WTC11 (cell line): Measurements from ENCODE around the gene CEP295NL. TPM values are rescaled to one million over a fixed set of nuclear protein-coding genes. Genes with fewer than 3 reads are reported as not detected.

ENCODE experiments used
- ATAC-seq: fragments of 200-7000 bp; cut with Tn5 transposase; 2 replicates; pipeline ENCODE4 v1.10.0; 2021; ENCODE audit warnings: mild to moderate bottlenecking, moderate library complexity
- CTCF ChIA-PET: fragments of 300-600 bp; sonication (Branson Sonifier 250); formaldehyde crosslinking; loops from one replicate; lab custom pipeline; 2021; ENCODE audit warnings: antibody characterized with exemption; lab: Charles Lee
- POLR2A ChIA-PET: fragments of 350-600 bp; sonication (Branson Sonifier 250); formaldehyde crosslinking; loops from one replicate; lab custom pipeline; 2021; ENCODE audit warnings: antibody characterized with exemption; lab: Charles Lee
- DNase-seq: peaks from one replicate; pipeline ENCODE4 v3.0.0; 2021; ENCODE audit warnings: low spot score
- H3K27ac Mint-ChIP-seq: 2 replicates; pipeline ENCODE4 v1.8.0; 2021; ENCODE audit warnings: mixed read lengths
- H3K27me3 Mint-ChIP-seq: 2 replicates; pipeline ENCODE4 v1.8.0; 2021; ENCODE audit warnings: low read depth, mild to moderate bottlenecking, moderate library complexity, mixed read lengths
- H3K36me3 Mint-ChIP-seq: 2 replicates; pipeline ENCODE4 v1.8.0; 2021; ENCODE audit warnings: mixed read lengths
- H3K4me1 Mint-ChIP-seq: 2 replicates; pipeline ENCODE4 v1.8.0; 2022; ENCODE audit warnings: mixed read lengths
- H3K4me3 Mint-ChIP-seq: 2 replicates; pipeline ENCODE4 v1.8.0; 2021; ENCODE audit warnings: mild to moderate bottlenecking, moderate library complexity, mixed read lengths
- H3K9me3 Mint-ChIP-seq: 2 replicates; pipeline ENCODE4 v1.8.0; 2021; ENCODE audit warnings: mixed read lengths
- ELF4 ChIP-seq: sonication (generic); formaldehyde crosslinking; IDR thresholded peaks from 2 replicates; pipeline ENCODE4 v1.8.1; 2022; ENCODE audit warnings: low read depth, mild to moderate bottlenecking, moderate library complexity, missing genetic modification reagents
- FOXP1 ChIP-seq: sonication (generic); formaldehyde crosslinking; IDR thresholded peaks from 2 replicates; pipeline ENCODE4 v1.8.0; 2022; ENCODE audit warnings: missing genetic modification reagents, mild to moderate bottlenecking, moderate library complexity, borderline replicate concordance
- JUN ChIP-seq: sonication (generic); formaldehyde crosslinking; IDR thresholded peaks from 2 replicates; pipeline ENCODE4 v1.8.0; 2023; ENCODE audit warnings: mild to moderate bottlenecking, missing genetic modification reagents
- TP53 ChIP-seq: sonication (generic); formaldehyde crosslinking; IDR thresholded peaks from 2 replicates; pipeline ENCODE4 v1.8.1; 2023; ENCODE audit warnings: mild to moderate bottlenecking, missing genetic modification reagents
- total RNA-seq: library from RNA; stranded (reverse); gene quantifications from 3 replicates; pipeline ENCODE4 v1.2.3, GENCODE V29; 2021
- TF ChIP-seq, protein P1 (sequence below): sonication (generic); formaldehyde crosslinking; IDR thresholded peaks from 2 replicates; pipeline ENCODE4 v1.8.1; 2023; ENCODE audit warnings: mild to moderate bottlenecking, missing genetic modification reagents, moderate library complexity
- TF ChIP-seq, protein P2 (sequence below): sonication (generic); formaldehyde crosslinking; conservative IDR thresholded peaks from 2 replicates; pipeline ENCODE4 v1.8.1; 2022; ENCODE audit warnings: mild to moderate bottlenecking, missing genetic modification reagents
- TF ChIP-seq, protein P3 (sequence below): sonication (generic); formaldehyde crosslinking; IDR thresholded peaks from 2 replicates; pipeline ENCODE4 v1.8.0; 2022; ENCODE audit warnings: mild to moderate bottlenecking, missing genetic modification reagents
- TF ChIP-seq, protein P4 (sequence below): sonication (generic); formaldehyde crosslinking; IDR thresholded peaks from 2 replicates; pipeline ENCODE4 v1.8.1; 2022; ENCODE audit warnings: mild to moderate bottlenecking, moderate library complexity, missing genetic modification reagents
- TF ChIP-seq, protein P5 (sequence below): sonication (generic); formaldehyde crosslinking; IDR thresholded peaks from 2 replicates; pipeline ENCODE4 v1.8.0; 2022; ENCODE audit warnings: mild to moderate bottlenecking, missing genetic modification reagents
- TF ChIP-seq, protein P6 (sequence below): sonication (generic); formaldehyde crosslinking; IDR thresholded peaks from 2 replicates; pipeline ENCODE4 v1.8.0; 2022; ENCODE audit warnings: missing genetic modification reagents
- TF ChIP-seq, protein P7 (sequence below): sonication (generic); formaldehyde crosslinking; IDR thresholded peaks from 2 replicates; pipeline ENCODE4 v1.8.0; 2023; ENCODE audit warnings: mild to moderate bottlenecking, missing genetic modification reagents
- TF ChIP-seq, protein P8 (sequence below): fragments of 250-450 bp; sonication (Bioruptor Pico); conservative IDR thresholded peaks from 2 replicates; pipeline ENCODE4 v1.9.0; 2021; ENCODE audit warnings: mild to moderate bottlenecking
- TF ChIP-seq, protein P9 (sequence below): fragments of 250-450 bp; sonication (Bioruptor Pico); IDR thresholded peaks from 2 replicates; pipeline ENCODE4 v2.1.2; 2022; ENCODE audit warnings: mild to moderate bottlenecking, moderate library complexity

The CEP295NL gene
- total RNA-seq, 1 experiment from 2014 or later, result 0.61 TPM

DNA sequence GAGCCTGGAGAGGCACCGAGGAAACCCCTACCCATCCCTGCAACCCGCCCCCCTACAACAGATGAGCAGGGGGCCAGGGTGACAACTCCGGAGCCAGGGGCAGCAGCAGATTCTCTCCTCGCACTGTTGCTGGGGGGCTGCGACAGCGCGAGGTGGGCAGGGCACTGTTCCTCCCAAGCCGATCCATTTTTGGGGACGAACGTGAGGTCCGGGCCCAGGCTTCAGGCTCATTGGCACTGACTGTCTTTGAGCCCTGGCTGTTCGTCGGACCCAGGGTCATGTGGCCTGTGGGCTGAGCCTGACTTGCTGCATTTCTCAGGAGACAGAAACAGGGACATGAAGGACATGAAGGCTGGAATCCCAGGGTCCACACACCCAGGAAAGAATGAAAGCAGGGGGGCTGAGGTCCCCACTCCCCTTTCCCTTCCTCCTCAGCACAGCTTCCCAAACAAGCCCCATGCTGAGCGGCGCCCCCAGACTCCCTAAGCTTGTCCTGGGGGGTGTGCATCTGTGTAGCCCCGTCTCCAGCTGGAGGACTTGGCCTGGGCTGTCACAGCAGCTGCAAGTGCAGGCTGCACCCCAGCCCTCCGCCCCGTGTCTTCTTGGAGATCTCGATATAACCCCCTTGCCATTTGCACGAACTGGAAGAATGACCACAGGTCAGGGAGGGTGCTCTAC, 18.7 kb downstream of the CEP295NL start:
- TF ChIP-seq, protein P1, sequence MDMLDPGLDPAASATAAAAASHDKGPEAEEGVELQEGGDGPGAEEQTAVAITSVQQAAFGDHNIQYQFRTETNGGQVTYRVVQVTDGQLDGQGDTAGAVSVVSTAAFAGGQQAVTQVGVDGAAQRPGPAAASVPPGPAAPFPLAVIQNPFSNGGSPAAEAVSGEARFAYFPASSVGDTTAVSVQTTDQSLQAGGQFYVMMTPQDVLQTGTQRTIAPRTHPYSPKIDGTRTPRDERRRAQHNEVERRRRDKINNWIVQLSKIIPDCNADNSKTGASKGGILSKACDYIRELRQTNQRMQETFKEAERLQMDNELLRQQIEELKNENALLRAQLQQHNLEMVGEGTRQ, result peak; percentile 51; the same call in 1 of the 2 replicates
- TF ChIP-seq, protein P2, sequence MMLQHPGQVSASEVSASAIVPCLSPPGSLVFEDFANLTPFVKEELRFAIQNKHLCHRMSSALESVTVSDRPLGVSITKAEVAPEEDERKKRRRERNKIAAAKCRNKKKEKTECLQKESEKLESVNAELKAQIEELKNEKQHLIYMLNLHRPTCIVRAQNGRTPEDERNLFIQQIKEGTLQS, result no peak
- TF ChIP-seq, protein P3, sequence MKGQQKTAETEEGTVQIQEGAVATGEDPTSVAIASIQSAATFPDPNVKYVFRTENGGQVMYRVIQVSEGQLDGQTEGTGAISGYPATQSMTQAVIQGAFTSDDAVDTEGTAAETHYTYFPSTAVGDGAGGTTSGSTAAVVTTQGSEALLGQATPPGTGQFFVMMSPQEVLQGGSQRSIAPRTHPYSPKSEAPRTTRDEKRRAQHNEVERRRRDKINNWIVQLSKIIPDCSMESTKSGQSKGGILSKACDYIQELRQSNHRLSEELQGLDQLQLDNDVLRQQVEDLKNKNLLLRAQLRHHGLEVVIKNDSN (CRISPR knock-in tag), result peak; percentile 58; the same call in 1 of the 2 replicates
- TF ChIP-seq, all 79 proteins: peak for 2
- Mint-ChIP-seq H3K4me3 (no peak overlapping the region), H3K27ac (peak overlapping the region; percentile 41; the same call in 1 of the 2 replicates), H3K36me3 (no peaks in the 10 kb centered on the region), H3K9me3 (no peaks in the 10 kb centered on the region), H3K27me3 (no peaks in the 10 kb centered on the region), H3K4me1 (peaks cover 27% of the 10 kb centered on the region)
- CTCF ChIA-PET, result interaction anchor here (0.6 to 1.7 kb wide), 5 partner anchors 14 to 87 kb away, joined by 3 to 20 read pairs (median 4); no protein-coding TSS in a partner anchor
- no peak for DNase-seq
- peak; percentile 25 for ATAC-seq
- POLR2A ChIA-PET, result no interaction called here

DNA sequence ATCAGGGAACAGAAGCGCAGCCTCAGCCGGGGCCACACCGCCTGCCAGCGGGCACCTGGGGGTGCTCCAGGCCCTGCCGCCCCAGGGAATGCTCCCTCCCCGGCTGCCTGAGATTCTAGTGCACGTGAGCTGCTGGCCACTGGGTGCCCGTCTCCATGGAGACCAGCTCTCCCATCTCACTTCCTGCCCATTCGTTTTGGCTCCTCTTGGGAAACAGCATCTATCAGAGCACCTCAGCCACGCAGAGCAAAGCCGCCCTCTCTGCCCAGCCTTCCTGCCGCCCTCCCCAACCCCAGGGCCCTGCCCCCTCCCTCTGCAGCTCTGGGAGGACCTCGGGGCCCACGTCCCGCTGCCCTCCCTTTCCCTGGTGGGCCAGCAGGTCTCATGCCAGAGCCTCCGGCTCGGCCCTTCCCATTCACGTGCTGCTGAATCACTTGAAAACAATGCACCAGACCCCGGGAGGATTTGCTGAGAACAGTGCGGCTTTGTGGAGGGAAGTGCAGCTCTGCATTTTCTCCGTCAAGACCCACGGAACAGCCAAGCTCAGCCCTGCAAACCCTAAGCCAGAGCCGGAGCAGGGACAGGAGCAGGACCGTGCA, 19.4 kb downstream of the CEP295NL start:
- no peaks in the 10 kb centered on the region for H3K27me3 Mint-ChIP-seq
- H3K4me3 Mint-ChIP-seq, result peak overlapping the region; percentile 31; the same call in 1 of the 2 replicates
- H3K4me1 Mint-ChIP-seq, result peaks cover 33% of the 10 kb centered on the region
- H3K36me3 Mint-ChIP-seq, result no peaks in the 10 kb centered on the region
- no peak for TF ChIP-seq TP53 (CRISPR knock-in tag)
- TF ChIP-seq, protein P4, sequence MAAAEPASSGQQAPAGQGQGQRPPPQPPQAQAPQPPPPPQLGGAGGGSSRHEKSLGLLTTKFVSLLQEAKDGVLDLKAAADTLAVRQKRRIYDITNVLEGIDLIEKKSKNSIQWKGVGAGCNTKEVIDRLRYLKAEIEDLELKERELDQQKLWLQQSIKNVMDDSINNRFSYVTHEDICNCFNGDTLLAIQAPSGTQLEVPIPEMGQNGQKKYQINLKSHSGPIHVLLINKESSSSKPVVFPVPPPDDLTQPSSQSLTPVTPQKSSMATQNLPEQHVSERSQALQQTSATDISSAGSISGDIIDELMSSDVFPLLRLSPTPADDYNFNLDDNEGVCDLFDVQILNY (CRISPR knock-in tag), result no peak
- TF ChIP-seq FOXP1, result 0 out of 2 replicates have a peak, but pooled peaks have one; percentile 26
- TF ChIP-seq, protein P5, sequence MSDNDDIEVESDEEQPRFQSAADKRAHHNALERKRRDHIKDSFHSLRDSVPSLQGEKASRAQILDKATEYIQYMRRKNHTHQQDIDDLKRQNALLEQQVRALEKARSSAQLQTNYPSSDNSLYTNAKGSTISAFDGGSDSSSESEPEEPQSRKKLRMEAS, result 0 out of 2 replicates have a peak, but pooled peaks have one; percentile 29
- TF ChIP-seq, protein P6, sequence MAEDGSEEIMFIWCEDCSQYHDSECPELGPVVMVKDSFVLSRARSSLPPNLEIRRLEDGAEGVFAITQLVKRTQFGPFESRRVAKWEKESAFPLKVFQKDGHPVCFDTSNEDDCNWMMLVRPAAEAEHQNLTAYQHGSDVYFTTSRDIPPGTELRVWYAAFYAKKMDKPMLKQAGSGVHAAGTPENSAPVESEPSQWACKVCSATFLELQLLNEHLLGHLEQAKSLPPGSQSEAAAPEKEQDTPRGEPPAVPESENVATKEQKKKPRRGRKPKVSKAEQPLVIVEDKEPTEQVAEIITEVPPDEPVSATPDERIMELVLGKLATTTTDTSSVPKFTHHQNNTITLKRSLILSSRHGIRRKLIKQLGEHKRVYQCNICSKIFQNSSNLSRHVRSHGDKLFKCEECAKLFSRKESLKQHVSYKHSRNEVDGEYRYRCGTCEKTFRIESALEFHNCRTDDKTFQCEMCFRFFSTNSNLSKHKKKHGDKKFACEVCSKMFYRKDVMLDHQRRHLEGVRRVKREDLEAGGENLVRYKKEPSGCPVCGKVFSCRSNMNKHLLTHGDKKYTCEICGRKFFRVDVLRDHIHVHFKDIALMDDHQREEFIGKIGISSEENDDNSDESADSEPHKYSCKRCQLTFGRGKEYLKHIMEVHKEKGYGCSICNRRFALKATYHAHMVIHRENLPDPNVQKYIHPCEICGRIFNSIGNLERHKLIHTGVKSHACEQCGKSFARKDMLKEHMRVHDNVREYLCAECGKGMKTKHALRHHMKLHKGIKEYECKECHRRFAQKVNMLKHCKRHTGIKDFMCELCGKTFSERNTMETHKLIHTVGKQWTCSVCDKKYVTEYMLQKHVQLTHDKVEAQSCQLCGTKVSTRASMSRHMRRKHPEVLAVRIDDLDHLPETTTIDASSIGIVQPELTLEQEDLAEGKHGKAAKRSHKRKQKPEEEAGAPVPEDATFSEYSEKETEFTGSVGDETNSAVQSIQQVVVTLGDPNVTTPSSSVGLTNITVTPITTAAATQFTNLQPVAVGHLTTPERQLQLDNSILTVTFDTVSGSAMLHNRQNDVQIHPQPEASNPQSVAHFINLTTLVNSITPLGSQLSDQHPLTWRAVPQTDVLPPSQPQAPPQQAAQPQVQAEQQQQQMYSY (CRISPR knock-in tag), result peak; percentile 41; the same call in 1 of the 2 replicates
- TF ChIP-seq, protein P1, result 0 out of 2 replicates have a peak, but pooled peaks have one; percentile 15
- TF ChIP-seq, all 79 proteins: peak for 4
- Mint-ChIP-seq H3K27ac (no peak overlapping the region), H3K9me3 (no peaks in the 10 kb centered on the region)
- POLR2A ChIA-PET, result no interaction called here
- peak; percentile 64 for ATAC-seq
- DNase-seq, result no peak
- CTCF ChIA-PET, result interaction anchor here (0.6 to 1.7 kb wide), 7 partner anchors 15 to 162 kb away, joined by 3 to 20 read pairs (median 3); no protein-coding TSS in a partner anchor

DNA sequence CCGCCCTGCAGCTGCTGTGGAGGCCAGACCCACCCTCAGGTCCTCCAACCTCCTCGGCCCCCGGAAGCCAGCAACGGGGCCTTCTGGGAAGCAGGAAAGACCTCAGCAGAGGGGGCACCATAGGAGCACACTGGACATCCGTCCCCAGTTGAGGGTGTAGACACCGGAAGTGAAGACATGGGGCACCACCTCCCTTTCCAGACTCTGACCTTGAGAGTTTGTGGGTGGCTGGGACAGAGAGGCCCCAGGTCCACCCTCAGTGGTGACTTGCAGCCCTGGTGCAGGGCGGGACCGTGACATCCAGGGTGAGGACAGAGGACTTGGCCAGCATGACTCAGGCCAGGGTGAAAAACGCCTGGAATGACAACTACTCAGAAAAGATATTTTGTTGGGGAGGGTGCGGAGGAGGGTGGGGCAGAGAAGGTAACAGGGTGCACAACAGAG, 19.9 kb downstream of the CEP295NL start:
- ChIA-PET POLR2A (no interaction called here), CTCF (interaction anchor here (0.9 to 1.7 kb wide), 6 partner anchors 16 to 163 kb away, joined by 3 to 20 read pairs (median 4); no protein-coding TSS in a partner anchor)
- no peak overlapping the region for H3K4me3 Mint-ChIP-seq
- peak overlapping the region; percentile 88 for H3K27ac Mint-ChIP-seq
- no peaks in the 10 kb centered on the region for H3K36me3 Mint-ChIP-seq
- ATAC-seq, result no peak
- DNase-seq, result no peak
- H3K9me3 Mint-ChIP-seq, result no peaks in the 10 kb centered on the region
- H3K4me1 Mint-ChIP-seq, result peaks cover 33% of the 10 kb centered on the region
- H3K27me3 Mint-ChIP-seq, result no peaks in the 10 kb centered on the region
- TF ChIP-seq, protein P7, sequence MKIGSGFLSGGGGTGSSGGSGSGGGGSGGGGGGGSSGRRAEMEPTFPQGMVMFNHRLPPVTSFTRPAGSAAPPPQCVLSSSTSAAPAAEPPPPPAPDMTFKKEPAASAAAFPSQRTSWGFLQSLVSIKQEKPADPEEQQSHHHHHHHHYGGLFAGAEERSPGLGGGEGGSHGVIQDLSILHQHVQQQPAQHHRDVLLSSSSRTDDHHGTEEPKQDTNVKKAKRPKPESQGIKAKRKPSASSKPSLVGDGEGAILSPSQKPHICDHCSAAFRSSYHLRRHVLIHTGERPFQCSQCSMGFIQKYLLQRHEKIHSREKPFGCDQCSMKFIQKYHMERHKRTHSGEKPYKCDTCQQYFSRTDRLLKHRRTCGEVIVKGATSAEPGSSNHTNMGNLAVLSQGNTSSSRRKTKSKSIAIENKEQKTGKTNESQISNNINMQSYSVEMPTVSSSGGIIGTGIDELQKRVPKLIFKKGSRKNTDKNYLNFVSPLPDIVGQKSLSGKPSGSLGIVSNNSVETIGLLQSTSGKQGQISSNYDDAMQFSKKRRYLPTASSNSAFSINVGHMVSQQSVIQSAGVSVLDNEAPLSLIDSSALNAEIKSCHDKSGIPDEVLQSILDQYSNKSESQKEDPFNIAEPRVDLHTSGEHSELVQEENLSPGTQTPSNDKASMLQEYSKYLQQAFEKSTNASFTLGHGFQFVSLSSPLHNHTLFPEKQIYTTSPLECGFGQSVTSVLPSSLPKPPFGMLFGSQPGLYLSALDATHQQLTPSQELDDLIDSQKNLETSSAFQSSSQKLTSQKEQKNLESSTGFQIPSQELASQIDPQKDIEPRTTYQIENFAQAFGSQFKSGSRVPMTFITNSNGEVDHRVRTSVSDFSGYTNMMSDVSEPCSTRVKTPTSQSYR, result no peak
- TF ChIP-seq, protein P8, sequence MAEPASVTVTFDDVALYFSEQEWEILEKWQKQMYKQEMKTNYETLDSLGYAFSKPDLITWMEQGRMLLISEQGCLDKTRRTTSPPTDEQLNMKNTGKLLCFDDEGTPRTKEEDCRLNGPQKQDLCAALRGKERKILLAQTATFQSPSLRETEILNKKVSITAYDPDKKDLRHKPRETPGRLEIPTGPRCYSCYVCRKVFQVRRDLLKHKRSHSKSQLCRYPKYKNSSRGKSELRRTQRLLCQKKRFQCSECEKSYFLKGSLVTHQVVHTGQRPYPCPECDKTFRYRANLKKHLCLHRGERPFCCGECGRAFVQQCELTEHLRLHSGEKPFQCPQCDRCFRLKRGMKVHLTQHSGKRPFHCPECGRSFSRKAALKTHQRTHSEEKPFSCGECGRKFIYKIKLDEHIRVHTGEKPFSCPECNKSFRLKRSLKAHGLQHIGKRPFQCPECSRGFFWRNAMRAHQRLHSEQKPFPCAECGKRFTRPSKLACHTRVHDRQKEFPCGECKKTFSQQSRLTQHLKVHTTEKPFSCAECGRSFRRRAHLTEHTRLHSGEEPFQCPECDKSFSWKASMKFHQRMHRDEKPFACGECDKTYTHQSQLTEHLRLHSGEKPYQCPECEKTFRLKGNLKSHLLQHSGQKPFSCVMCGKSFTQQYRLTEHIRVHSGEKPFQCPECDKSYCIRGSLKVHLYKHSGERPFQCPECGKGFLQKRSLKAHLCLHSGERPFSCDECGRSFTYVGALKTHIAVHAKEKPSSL (CRISPR knock-in tag), result no peak
- TF ChIP-seq, protein P9, sequence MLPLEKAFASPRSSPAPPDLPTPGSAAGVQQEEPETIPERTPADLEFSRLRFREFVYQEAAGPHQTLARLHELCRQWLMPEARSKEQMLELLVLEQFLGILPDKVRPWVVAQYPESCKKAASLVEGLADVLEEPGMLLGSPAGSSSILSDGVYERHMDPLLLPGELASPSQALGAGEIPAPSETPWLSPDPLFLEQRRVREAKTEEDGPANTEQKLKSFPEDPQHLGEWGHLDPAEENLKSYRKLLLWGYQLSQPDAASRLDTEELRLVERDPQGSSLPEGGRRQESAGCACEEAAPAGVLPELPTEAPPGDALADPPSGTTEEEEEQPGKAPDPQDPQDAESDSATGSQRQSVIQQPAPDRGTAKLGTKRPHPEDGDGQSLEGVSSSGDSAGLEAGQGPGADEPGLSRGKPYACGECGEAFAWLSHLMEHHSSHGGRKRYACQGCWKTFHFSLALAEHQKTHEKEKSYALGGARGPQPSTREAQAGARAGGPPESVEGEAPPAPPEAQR, result no peak
- TF ChIP-seq JUN (CRISPR knock-in tag) (no peak), ELF4 (CRISPR knock-in tag) (no peak)
